PC-9 (cell line): ENCODE data around the gene CCDC8. TPM values are rescaled to one million over a fixed set of nuclear protein-coding genes. Genes with fewer than 3 reads are reported as not detected.

Source experiments
- BruUV-seq: library from RNA; stranded (reverse); fragments of 400-500 nt; replicated peaks from 2 replicates; lab custom pipeline; 2021; lab: Mats Ljungman, UMichigan
- CTCF ChIA-PET: fragments of 300-600 bp; sonication (Branson Sonifier 250); formaldehyde crosslinking; loops from one replicate; lab custom pipeline; 2022; ENCODE audit warnings: antibody characterized with exemption; lab: Charles Lee
- POLR2A ChIA-PET: fragments of 300-600 bp; sonication (Branson Sonifier 250); formaldehyde crosslinking; loops from one replicate; lab custom pipeline; 2022; ENCODE audit warnings: antibody characterized with exemption; ENCODE audit not compliant: unreplicated experiment; lab: Charles Lee
- DNase-seq, 2 experiments: peaks; one replicate each; pipeline versions ENCODE4 v3.0.0 to v3.0.0-alpha.2; 2015 to 2022; ENCODE audit warnings: mixed read lengths in 1 of 2
- H2AFZ ChIP-seq: fragments of 200-600 bp; sonication (generic); 2 replicates; pipeline ENCODE4 v1.8.1; 2017; ENCODE audit warnings: antibody characterized with exemption
- H3F3A ChIP-seq: fragments of 200-600 bp; sonication (generic); 2 replicates; pipeline ENCODE4 v1.8.1; 2017; ENCODE audit warnings: antibody characterized with exemption, mild to moderate bottlenecking, low read depth; ENCODE audit not compliant: insufficient read depth
- H3K27ac ChIP-seq: fragments of 200-600 bp; sonication (generic); 2 replicates; pipeline ENCODE4 v1.6.1; 2016; ENCODE audit warnings: mixed run types
- H3K27me3 ChIP-seq: fragments of 200-600 bp; sonication (generic); 2 replicates; pipeline ENCODE4 v1.6.1; 2016; ENCODE audit warnings: low read depth, mixed run types; ENCODE audit not compliant: insufficient read depth
- H3K36me3 ChIP-seq: fragments of 200-600 bp; sonication (generic); 2 replicates; pipeline ENCODE4 v1.6.1; 2016; ENCODE audit warnings: low read depth, mixed run types
- H3K4me1 ChIP-seq: fragments of 200-600 bp; sonication (generic); replicated peaks from 2 replicates; pipeline ENCODE4 v1.6.1; 2016; ENCODE audit warnings: mixed run types; ENCODE audit not compliant: insufficient read depth
- H3K4me2 ChIP-seq: fragments of 200-600 bp; sonication (generic); 2 replicates; pipeline ENCODE4 v1.6.1; 2017; ENCODE audit warnings: mixed run types
- H3K4me3 ChIP-seq: fragments of 200-600 bp; sonication (generic); 2 replicates; pipeline ENCODE4 v1.6.1; 2016; ENCODE audit warnings: mixed run types
- H3K79me2 ChIP-seq: fragments of 200-600 bp; sonication (generic); 2 replicates; pipeline ENCODE4 v1.6.1; 2017; ENCODE audit warnings: low read depth, mixed run types
- H3K9me2 ChIP-seq: fragments of 200-600 bp; sonication (generic); 2 replicates; pipeline ENCODE4 v1.8.1; 2017; ENCODE audit warnings: mild to moderate bottlenecking; ENCODE audit not compliant: insufficient read depth
- H3K9me3 ChIP-seq: fragments of 200-600 bp; sonication (generic); 2 replicates; pipeline ENCODE4 v1.8.1; 2016; ENCODE audit warnings: low read depth; ENCODE audit not compliant: insufficient read depth
- H4K20me1 ChIP-seq: fragments of 200-600 bp; sonication (generic); 2 replicates; pipeline ENCODE4 v1.8.1; 2017; ENCODE audit not compliant: insufficient read depth
- EZH2 ChIP-seq: fragments of 200-600 bp; sonication (generic); IDR thresholded peaks from 2 replicates; pipeline ENCODE4 v1.8.0; 2017; ENCODE audit warnings: antibody characterized with exemption, low read depth
- intact Hi-C: fragments of 100-400 bp; cut with micrococcal nuclease; formaldehyde crosslinking; loops from one replicate; pipeline ENCODE4 v1.10.0; 2022; ENCODE audit not compliant: unreplicated experiment
- total RNA-seq: library from RNA; stranded (reverse); gene quantifications from 2 replicates; pipeline ENCODE4 v1.2.3, GENCODE V29; 2021
- TF ChIP-seq, protein P1 (sequence below): fragments of 200-600 bp; sonication (generic); conservative IDR thresholded peaks from 2 replicates; pipeline ENCODE4 v1.6.1; 2017; ENCODE audit warnings: mixed run types, antibody characterized with exemption, mild to moderate bottlenecking, moderate library complexity

The CCDC8 gene
- total RNA-seq, 1 experiment from 2014 or later = 4.2 TPM

DNA sequence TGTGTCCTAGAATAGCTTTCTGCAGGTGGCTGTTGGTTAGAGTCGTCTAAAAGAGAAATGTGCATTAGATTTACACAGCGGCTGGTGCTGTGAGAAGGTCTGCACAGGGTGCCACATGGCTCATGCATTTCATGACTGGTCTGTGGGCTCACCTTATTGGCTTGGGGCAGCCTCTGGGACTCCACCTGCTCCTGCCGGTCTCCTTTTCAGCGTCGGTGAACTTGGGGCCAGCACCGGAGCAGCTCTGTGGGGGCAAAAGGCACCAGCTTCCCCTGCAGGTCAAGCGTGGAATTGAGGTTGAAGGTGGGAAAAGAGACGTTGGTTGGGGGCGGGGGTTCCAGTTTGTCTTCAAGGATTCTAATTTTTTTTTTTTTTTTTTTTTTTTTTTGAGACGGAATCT is 18.5 kb upstream of the CCDC8 start:
- CTCF ChIA-PET = interaction anchor here (0.7 kb wide), 2 partner anchors 171 to 328 kb away, joined by 10 to 15 read pairs; no protein-coding TSS in a partner anchor
- POLR2A ChIA-PET = no interaction called here

GRCh38 chr19:46429999-46430398 is 16.6 kb upstream of the CCDC8 start:
- H3K9me2 ChIP-seq = no peaks in the 10 kb centered on the region
- H3K9me3 ChIP-seq = no peaks in the 10 kb centered on the region
- no TSS peak for BruUV-seq
- H3F3A ChIP-seq = peaks cover 11% of the 10 kb centered on the region
- no peaks in the 10 kb centered on the region for H3K79me2 ChIP-seq
- peaks cover 92% of the 10 kb centered on the region for H3K27me3 ChIP-seq
- no peak for TF ChIP-seq EZH2
- TF ChIP-seq, protein P1, sequence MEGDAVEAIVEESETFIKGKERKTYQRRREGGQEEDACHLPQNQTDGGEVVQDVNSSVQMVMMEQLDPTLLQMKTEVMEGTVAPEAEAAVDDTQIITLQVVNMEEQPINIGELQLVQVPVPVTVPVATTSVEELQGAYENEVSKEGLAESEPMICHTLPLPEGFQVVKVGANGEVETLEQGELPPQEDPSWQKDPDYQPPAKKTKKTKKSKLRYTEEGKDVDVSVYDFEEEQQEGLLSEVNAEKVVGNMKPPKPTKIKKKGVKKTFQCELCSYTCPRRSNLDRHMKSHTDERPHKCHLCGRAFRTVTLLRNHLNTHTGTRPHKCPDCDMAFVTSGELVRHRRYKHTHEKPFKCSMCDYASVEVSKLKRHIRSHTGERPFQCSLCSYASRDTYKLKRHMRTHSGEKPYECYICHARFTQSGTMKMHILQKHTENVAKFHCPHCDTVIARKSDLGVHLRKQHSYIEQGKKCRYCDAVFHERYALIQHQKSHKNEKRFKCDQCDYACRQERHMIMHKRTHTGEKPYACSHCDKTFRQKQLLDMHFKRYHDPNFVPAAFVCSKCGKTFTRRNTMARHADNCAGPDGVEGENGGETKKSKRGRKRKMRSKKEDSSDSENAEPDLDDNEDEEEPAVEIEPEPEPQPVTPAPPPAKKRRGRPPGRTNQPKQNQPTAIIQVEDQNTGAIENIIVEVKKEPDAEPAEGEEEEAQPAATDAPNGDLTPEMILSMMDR = no peak
- no peak overlapping the region for H3K4me3 ChIP-seq
- no peak overlapping the region for H3K27ac ChIP-seq
- ChIA-PET POLR2A (no interaction called here), CTCF (no interaction called here)
- H4K20me1 ChIP-seq = no peaks in the 10 kb centered on the region
- no peak overlapping the region for H2AFZ ChIP-seq
- H3K4me2 ChIP-seq = no peak overlapping the region
- no peaks in the 10 kb centered on the region for H3K36me3 ChIP-seq
- intact Hi-C loops = no loop called here
- H3K4me1 ChIP-seq = no peaks in the 10 kb centered on the region
- DNase-seq = no peak

More for the DNA sequence above, 18.5 kb upstream of the CCDC8 start:
- no peak for TF ChIP-seq EZH2
- TF ChIP-seq, protein P1 = peak; percentile 23; the same call in 1 of the 2 replicates
- no peaks in the 10 kb centered on the region for H4K20me1 ChIP-seq
- no peak overlapping the region for H3K4me2 ChIP-seq
- H3K9me3 ChIP-seq = no peaks in the 10 kb centered on the region
- H3K27me3 ChIP-seq = peaks cover 83% of the 10 kb centered on the region
- H3K36me3 ChIP-seq = no peaks in the 10 kb centered on the region
- no peak overlapping the region for H3K4me3 ChIP-seq
- H3F3A ChIP-seq = peaks cover 11% of the 10 kb centered on the region
- no peak for DNase-seq
- H3K27ac ChIP-seq = no peak overlapping the region
- no peak overlapping the region for H2AFZ ChIP-seq
- no peaks in the 10 kb centered on the region for H3K79me2 ChIP-seq
- H3K4me1 ChIP-seq = no peaks in the 10 kb centered on the region
- intact Hi-C loops = no loop called here
- BruUV-seq = no TSS peak
- H3K9me2 ChIP-seq = no peaks in the 10 kb centered on the region

- H3K9me3 ChIP-seq = no peaks in the 10 kb centered on the region
- no peaks in the 10 kb centered on the region for H3K9me2 ChIP-seq
- H3F3A ChIP-seq = peaks cover 8% of the 10 kb centered on the region
- ChIA-PET POLR2A (no interaction called here), CTCF (no interaction called here)
- no peak within 1 kb of the TSS for H2AFZ ChIP-seq
- DNase-seq = peak in 1 of 2 experiments; percentile 42
- H3K36me3 ChIP-seq = no peaks in the 10 kb centered on the region
- H3K4me2 ChIP-seq = no peak within 1 kb of the TSS
- H3K79me2 ChIP-seq = no peaks in the 10 kb centered on the region
- no peaks in the 10 kb centered on the region for H4K20me1 ChIP-seq
- no peaks in the 10 kb centered on the region for H3K4me1 ChIP-seq
- TF ChIP-seq, protein P1 = no peak
- no peak for TF ChIP-seq EZH2
- no peak within 1 kb of the TSS for H3K4me3 ChIP-seq
- BruUV-seq = no TSS peak
- peaks cover 91% of the 10 kb centered on the region for H3K27me3 ChIP-seq
- intact Hi-C loops = no loop called here
- no peak within 1 kb of the TSS for H3K27ac ChIP-seq
These were observed 15.1 kb upstream of the CCDC8 start, which contains the start of gene PNMA8C for GRCh38 chr19:46428239-46429135. Gene PNMA8C (minus strand): TSS chr19:46428936. CDS start chr19:46428359, 577 bp downstream.
